K562 (cell line): ENCODE results near the gene TRIM37. TPM values are rescaled to one million over a fixed set of nuclear protein-coding genes. Genes with fewer than 3 reads are reported as not detected.
A peak's percentile ranks its signal among the peaks of the same experiment; 100 is the strongest.

Experiments
- ATAC-seq: fragments of 200-7000 bp; cut with Tn5 transposase; 3 replicates; pipeline ENCODE4 v1.9.1; 2020; ENCODE audit warnings: moderate library complexity
- BruUV-seq: library from RNA; stranded (reverse); fragments of 400-500 nt; replicated peaks from 2 replicates; lab custom pipeline; 2021; lab: Mats Ljungman, UMichigan
- CTCF ChIA-PET: fragments of 300-600 bp; formaldehyde crosslinking; extraction: SDS; loops from one replicate; lab custom pipeline; 2021; ENCODE audit warnings: low intra/inter-chr PET ratio; lab: Yijun Ruan, JAX
- POLR2A ChIA-PET: fragments of 300-600, 350-650 bp; sonication (Branson Sonifier 250); formaldehyde crosslinking; extraction: SDS; loops from one replicate; lab custom pipeline; 2021; ENCODE audit warnings: antibody characterized with exemption, inconsistent platforms; lab: Yijun Ruan, JAX
- DNase-seq, 4 experiments: peaks; one replicate each; pipeline versions ENCODE4 v3.0.0 to v3.0.0-alpha.2; 2011 to 2018; ENCODE audit warnings: low spot score in 3 of 4, mixed read lengths in 3 of 4; ENCODE audit errors: extremely low read depth in 1 of 4
- FAIRE-seq: peaks from 2 replicates; lab custom pipeline; 2011; peaks lifted over from hg19 to GRCh38; lab: Jason Lieb, UNC
- H2AFZ ChIP-seq: 2 replicates; pipeline ENCODE4 v1.6.0; 2011; ENCODE audit warnings: low read depth, low read length, control low read depth, inconsistent platforms
- H3K27ac ChIP-seq: fragments of 200-600 bp; 3 replicates; pipeline ENCODE4 v1.8.0; 2011; ENCODE audit warnings: low read depth, mild to moderate bottlenecking, control low read depth, inconsistent platforms, low read length, moderate library complexity, mixed read lengths; ENCODE audit errors: extremely low read depth
- H3K27me3 ChIP-seq, 2 experiments: fragments of 300-600 bp in 1 of 2; 2 replicates in 1 of 2; 3 replicates in 1 of 2; pipeline versions ENCODE4 v1.6.0 to v1.8.0; 2011; ENCODE audit warnings: inconsistent platforms in 2 of 2, low read length in 2 of 2, mild to moderate bottlenecking in 1 of 2, mixed read lengths in 1 of 2, moderate library complexity in 1 of 2; ENCODE audit not compliant: control insufficient read depth in 2 of 2, insufficient read depth in 2 of 2
- H3K36me3 ChIP-seq: fragments of 300-600 bp; 3 replicates; pipeline ENCODE4 v1.8.0; 2011; ENCODE audit warnings: mild to moderate bottlenecking, low read length, inconsistent platforms; ENCODE audit not compliant: control insufficient read depth, insufficient read depth
- H3K4me1 ChIP-seq, 2 experiments: fragments of 200-600 bp in 1 of 2; replicated peaks in 1 of 2; 2 replicates in 1 of 2; 3 replicates in 1 of 2; pipeline versions ENCODE4 v1.5.1 to v1.8.0; 2011; ENCODE audit warnings: inconsistent platforms in 2 of 2, low read length in 2 of 2, mild to moderate bottlenecking in 1 of 2, mixed read lengths in 1 of 2, moderate library complexity in 1 of 2; ENCODE audit not compliant: control insufficient read depth in 2 of 2, insufficient read depth in 2 of 2
- H3K4me2 ChIP-seq: 2 replicates; pipeline ENCODE4 v1.6.1; 2011; ENCODE audit warnings: low read length, control low read depth, inconsistent platforms, mixed read lengths; ENCODE audit not compliant: insufficient read depth
- H3K4me3 ChIP-seq: fragments of 200-600 bp; sonication (generic), shearing (Covaris generic); 2 replicates; pipeline ENCODE4 v1.5.1; 2016; ENCODE audit warnings: control low read depth, inconsistent platforms
- H3K79me2 ChIP-seq: fragments of 200-600 bp; 3 replicates; pipeline ENCODE4 v1.8.0; 2011; ENCODE audit warnings: low read length, inconsistent platforms; ENCODE audit not compliant: control insufficient read depth, insufficient read depth
- H3K9ac ChIP-seq, 2 experiments: 2 replicates each; pipeline versions ENCODE4 v1.6.0 to v1.6.1; 2011; ENCODE audit warnings: low read depth in 2 of 2, low read length in 2 of 2, control low read depth in 1 of 2, inconsistent platforms in 1 of 2, mild to moderate bottlenecking in 1 of 2, mixed read lengths in 1 of 2; ENCODE audit not compliant: insufficient read depth in 1 of 2
- H3K9me1 ChIP-seq: one replicate; pipeline ENCODE4 v1.6.0; 2011; ENCODE audit warnings: inconsistent platforms, mild to moderate bottlenecking, low read length, moderate library complexity; ENCODE audit not compliant: control insufficient read depth, insufficient read depth
- H3K9me3 ChIP-seq: replicated peaks from 2 replicates; pipeline ENCODE4 v1.5.1; 2011; ENCODE audit warnings: low read depth, low read length, inconsistent platforms; ENCODE audit not compliant: control insufficient read depth, insufficient read depth
- H4K20me1 ChIP-seq: replicated peaks from 2 replicates; pipeline ENCODE4 v1.6.1; 2011; ENCODE audit warnings: low read length, inconsistent platforms, mixed read lengths; ENCODE audit not compliant: control insufficient read depth, insufficient read depth
- BACH1 ChIP-seq: fragments of 200-800 bp; sonication (Bioruptor generic); IDR thresholded peaks from 2 replicates; pipeline ENCODE4 v1.6.1; 2016; ENCODE audit warnings: missing genetic modification characterization, missing compliant biosample characterization
- MBD1 ChIP-seq: fragments of 250-450 bp; sonication (Bioruptor Pico); IDR thresholded peaks from 2 replicates; pipeline ENCODE4 v1.8.0; 2022; ENCODE audit warnings: inconsistent platforms
- WGBS: fragments of 100-300 bp; shearing (Covaris generic); methylation state at CpG from one replicate; pipeline ENCODE4 v1.1.6; 2016; ENCODE audit warnings: low coverage, mixed read lengths; ENCODE audit not compliant: insufficient coverage; ENCODE audit errors: missing lambda C conversion rate; 5-methylcytosine and 5-hydroxymethylcytosine counted together
- in situ Hi-C: fragments of 300-500 bp; cut with MboI; formaldehyde crosslinking; loops from 4 replicates; pipeline ENCODE4 v1.15.0; 2018; ENCODE audit warnings: inconsistent platforms, mixed read lengths
- intact Hi-C: fragments of 100-400 bp; cut with micrococcal nuclease; formaldehyde crosslinking; loops from 2 replicates; pipeline ENCODE4 v1.14.2; 2022
- polyA plus RNA-seq, 8 experiments: library from polyadenylated mRNA; depleted of rRNA in 4 of 8; stranded (reverse) in 5 of 8; unstranded in 3 of 8; fragments of >200 nt; fragmentation: Nextera tagmentation in 2 of 8; fragmentation: Illumina TruSeq in 1 of 8; extraction: Ambion mirVana in 2 of 8; extraction: Trizol in 1 of 8; gene quantifications; 2 replicates each; pipeline versions ENCODE4 v1.2.1 to v1.2.3, GENCODE V29; 2011 to 2014; ENCODE audit warnings: inconsistent platforms in 1 of 8, missing spikeins in 1 of 8
- total RNA-seq, 7 experiments: library from RNA; depleted of rRNA in 6 of 7; stranded (reverse); fragments of >200 nt in 6 of 7; fragmentation: Illumina TruSeq in 2 of 7; extraction: Trizol in 2 of 7; gene quantifications; 2 replicates each; pipeline versions ENCODE4 v1.2.1 to v1.2.3, GENCODE V29; 2011 to 2021; ENCODE audit warnings: low replicate concordance in 1 of 7
- TF ChIP-seq, protein P1 (sequence below), 3 experiments: fragments of 200-800 bp in 1 of 3; fragments of 250-450 bp in 1 of 3; fragments of 450-650 bp in 1 of 3; sonication (Bioruptor Pico) in 1 of 3; sonication (Bioruptor generic) in 1 of 3; formaldehyde crosslinking in 1 of 3; IDR thresholded peaks; 2 replicates each; pipeline versions ENCODE4 v1.6.1 to v1.8.0; 2016 to 2022; ENCODE audit warnings: mild to moderate bottlenecking in 2 of 3, missing genetic modification characterization in 2 of 3, missing compliant biosample characterization in 1 of 3, moderate library complexity in 1 of 3

The TRIM37 gene
- total and polyA plus RNA-seq, 9 of the 15 experiments (the other 6 are each of a cell fraction or from before 2014, with no cell fraction given), result 4.5 to 31.4 (median 23.8) TPM

GRCh38 chr17:58968426-58969061, 138.1 kb downstream of the TRIM37 start:
- Histone ChIP-seq H3K27ac (no peak overlapping the region), H3K4me3 (no peak overlapping the region), H3K4me1 (no peaks in the 10 kb centered on the region), H3K9ac (no peak overlapping the region), H3K9me3 (no peaks in the 10 kb centered on the region), H3K36me3 (no peaks in the 10 kb centered on the region), H3K27me3 (no peaks in the 10 kb centered on the region), H4K20me1 (no peaks in the 10 kb centered on the region), H3K4me2 (no peak overlapping the region), H3K9me1 (no peaks in the 10 kb centered on the region), H3K79me2 (no peaks in the 10 kb centered on the region), H2AFZ (no peak overlapping the region)
- in situ Hi-C loops, result no loop called here
- BruUV-seq, result no TSS peak
- POLR2A ChIA-PET, result interaction anchor here (0.6 kb wide), 2 partner anchors 411 to 509 kb away, joined by 3 read pairs; no protein-coding TSS in a partner anchor
- ATAC-seq (no peak), FAIRE-seq (no peak), DNase-seq (no peak)
- 54% methylated on average over 4 of the region's 4 CpGs for WGBS
- CTCF ChIA-PET, result no interaction called here
- intact Hi-C loops, result no loop called here
- TF ChIP-seq BACH1 (tag), result 0 out of 2 replicates have a peak, but pooled peaks have one; percentile 9
- no peak for TF ChIP-seq MBD1 (CRISPR knock-in tag)
- TF ChIP-seq, protein P1, sequence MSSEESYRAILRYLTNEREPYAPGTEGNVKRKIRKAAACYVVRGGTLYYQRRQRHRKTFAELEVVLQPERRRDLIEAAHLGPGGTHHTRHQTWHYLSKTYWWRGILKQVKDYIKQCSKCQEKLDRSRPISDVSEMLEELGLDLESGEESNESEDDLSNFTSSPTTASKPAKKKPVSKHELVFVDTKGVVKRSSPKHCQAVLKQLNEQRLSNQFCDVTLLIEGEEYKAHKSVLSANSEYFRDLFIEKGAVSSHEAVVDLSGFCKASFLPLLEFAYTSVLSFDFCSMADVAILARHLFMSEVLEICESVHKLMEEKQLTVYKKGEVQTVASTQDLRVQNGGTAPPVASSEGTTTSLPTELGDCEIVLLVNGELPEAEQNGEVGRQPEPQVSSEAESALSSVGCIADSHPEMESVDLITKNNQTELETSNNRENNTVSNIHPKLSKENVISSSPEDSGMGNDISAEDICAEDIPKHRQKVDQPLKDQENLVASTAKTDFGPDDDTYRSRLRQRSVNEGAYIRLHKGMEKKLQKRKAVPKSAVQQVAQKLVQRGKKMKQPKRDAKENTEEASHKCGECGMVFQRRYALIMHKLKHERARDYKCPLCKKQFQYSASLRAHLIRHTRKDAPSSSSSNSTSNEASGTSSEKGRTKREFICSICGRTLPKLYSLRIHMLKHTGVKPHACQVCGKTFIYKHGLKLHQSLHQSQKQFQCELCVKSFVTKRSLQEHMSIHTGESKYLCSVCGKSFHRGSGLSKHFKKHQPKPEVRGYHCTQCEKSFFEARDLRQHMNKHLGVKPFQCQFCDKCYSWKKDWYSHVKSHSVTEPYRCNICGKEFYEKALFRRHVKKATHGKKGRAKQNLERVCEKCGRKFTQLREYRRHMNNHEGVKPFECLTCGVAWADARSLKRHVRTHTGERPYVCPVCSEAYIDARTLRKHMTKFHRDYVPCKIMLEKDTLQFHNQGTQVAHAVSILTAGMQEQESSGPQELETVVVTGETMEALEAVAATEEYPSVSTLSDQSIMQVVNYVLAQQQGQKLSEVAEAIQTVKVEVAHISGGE (CRISPR knock-in tag; IDR thresholded peaks at IDR 0.05), result peak in 1 of 3 experiments; percentile 74; a peak in 1 of 6 replicates
